ENCODE measurements around the gene ZC3H13.

Gene ZC3H13

GRCh38 chr13:45932676-45933075, 119.9 kb downstream of the ZC3H13 start:
- DNase-seq: no peak

GRCh38 chr13:45932172-45932571, 120.4 kb downstream of the ZC3H13 start:
- DNase-seq: no peak

GRCh38 chr13:45931211-45931610, 121.3 kb downstream of the ZC3H13 start:
- DNase-seq: no peak

DNA sequence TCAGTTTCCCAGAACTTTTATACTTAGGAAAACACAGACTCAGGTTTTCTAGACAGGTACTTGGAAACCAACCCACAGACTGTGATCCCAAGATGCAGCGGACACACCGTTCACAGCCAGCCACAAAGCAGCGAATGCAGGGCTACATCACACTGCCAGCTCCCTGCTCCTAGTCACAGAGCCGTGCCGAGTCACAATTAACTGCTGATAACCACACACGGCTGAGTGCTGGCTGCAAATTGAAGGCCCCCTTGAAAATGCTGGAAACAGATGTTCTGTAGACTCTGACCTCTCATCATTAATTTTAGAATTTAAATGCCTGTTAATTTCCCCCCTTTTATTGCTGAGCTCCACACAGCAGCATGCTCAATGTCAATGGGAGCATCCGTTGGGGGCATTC, 122.4 kb downstream of the ZC3H13 start:
- DNase-seq: no peak

GRCh38 chr13:45928843-45929242, 123.7 kb downstream of the ZC3H13 start:
- DNase-seq: no peak

GRCh38 chr13:45928176-45928575, 124.4 kb downstream of the ZC3H13 start:
- no peak for DNase-seq

GRCh38 chr13:45926741-45927140, 125.8 kb downstream of the ZC3H13 start:
- DNase-seq: no peak

- no peak for DNase-seq
Measured at GRCh38 chr13:45925151-45925550, 127.4 kb downstream of the ZC3H13 start.

DNA sequence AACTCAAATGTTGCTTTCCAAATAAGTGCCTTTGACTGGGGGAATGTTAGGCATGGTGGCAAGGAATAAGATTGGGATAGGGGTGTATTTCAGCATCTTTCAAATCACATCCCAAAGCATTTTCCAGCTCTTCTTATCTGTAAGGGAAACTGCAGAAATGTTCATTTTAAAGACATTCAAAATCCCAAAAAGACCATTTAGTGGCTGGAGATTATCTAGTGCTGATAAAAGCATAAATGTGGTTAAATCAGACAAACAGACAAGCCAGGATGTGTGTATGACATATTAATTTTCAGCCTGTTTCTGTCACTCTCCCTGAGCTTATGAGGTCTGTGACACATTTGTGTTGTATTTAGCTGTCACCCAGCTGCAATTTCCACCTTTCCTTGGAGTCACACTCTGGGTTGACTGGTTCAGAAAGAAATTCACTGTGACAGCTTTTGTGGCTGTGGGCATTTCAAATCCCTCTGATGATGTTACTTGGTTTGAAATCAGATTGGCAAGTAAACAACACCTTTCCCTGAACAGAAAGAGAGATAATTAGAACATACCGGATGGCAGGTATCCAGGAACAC, 131.3 kb downstream of the ZC3H13 start:
- no peak for DNase-seq

DNA sequence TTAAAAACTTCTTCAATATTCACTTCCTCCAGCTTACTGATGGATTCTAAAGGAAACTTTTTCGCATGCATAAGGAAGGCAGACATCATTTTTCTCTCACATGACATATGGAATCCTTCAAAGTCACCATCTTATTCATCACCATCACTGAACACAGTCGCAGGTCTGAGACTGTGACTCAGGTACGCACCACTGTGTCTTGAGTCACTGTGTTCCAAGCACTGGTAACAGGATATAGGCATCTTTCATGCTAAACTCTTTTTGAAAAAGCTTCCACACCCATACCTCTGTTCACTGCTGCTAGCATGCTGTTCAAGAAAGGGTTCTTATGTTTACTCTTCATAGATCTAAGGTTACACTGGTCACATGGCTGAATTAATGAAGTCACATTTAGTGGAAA, 133.9 kb downstream of the ZC3H13 start:
- no peak for DNase-seq

- DNase-seq: no peak
Measured at GRCh38 chr13:45917019-45917418, 135.5 kb downstream of the ZC3H13 start.

- DNase-seq: no peak
Measured at GRCh38 chr13:45915686-45916439, 136.7 kb downstream of the ZC3H13 start.

GRCh38 chr13:45909673-45910072, 142.9 kb downstream of the ZC3H13 start:
- no peak for DNase-seq

GRCh38 chr13:45909089-45909488, 143.5 kb downstream of the ZC3H13 start:
- no peak for DNase-seq

DNA sequence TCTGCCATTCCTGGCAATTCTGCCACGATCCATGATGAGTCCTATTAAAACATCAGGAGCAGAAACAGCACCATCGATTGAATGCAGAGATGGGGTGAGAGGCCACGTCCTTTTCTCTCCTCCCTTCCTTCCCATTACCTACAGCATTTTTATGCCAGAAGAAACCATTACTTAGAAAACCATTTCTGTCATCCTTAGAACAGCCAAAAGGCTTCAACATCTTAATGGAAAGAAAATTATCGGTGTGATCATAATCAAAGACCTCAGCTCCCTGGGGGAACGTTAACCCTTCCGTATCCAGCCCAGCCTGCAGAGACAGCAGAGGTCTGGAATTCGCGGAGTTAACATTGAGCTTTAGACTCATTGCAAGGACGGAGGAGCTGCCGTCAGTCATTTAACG, 145.0 kb downstream of the ZC3H13 start:
- DNase-seq: peak; percentile 28

All from retina (tissue), 1 donor.